Neural progenitor cell (in vitro differentiated cells): ENCODE results near the gene SLAMF6.

Experiments used
- CTCF ChIP-seq: fragments of 200-600 bp; sonication (generic); IDR thresholded peaks from 2 replicates; pipeline ENCODE4 v1.5.1; 2017; ENCODE audit warnings: antibody characterized with exemption, mild to moderate bottlenecking
- EZH2phosphoT487 ChIP-seq: fragments of 200-600 bp; sonication (generic); IDR thresholded peaks from 2 replicates; pipeline ENCODE4 v1.6.1; 2017; ENCODE audit warnings: antibody characterized with exemption

- TF ChIP-seq CTCF (no peak), EZH2phosphoT487 (no peak)
Observed at GRCh38 chr1:160539684-160539989, 16.6 kb upstream of the SLAMF6 start.
